ENCODE data around the gene PDE2A.

- TF ChIP-seq POLR2AphosphoS5 (IDR thresholded peaks at IDR 0.05; ENCODE audit: low read depth, low read length): no peak
- no peak for TF ChIP-seq POLR2A (IDR thresholded peaks at IDR 0.05; ENCODE audit: low read depth, low read length)
- no peak for TF ChIP-seq TAF1 (IDR thresholded peaks at IDR 0.05; ENCODE audit: low read depth, low read length)
- no peak for TF ChIP-seq SPI1 (IDR thresholded peaks at IDR 0.05; ENCODE audit: low read depth, low read length)
Observed at GRCh38 chr11:72721689-72722049, 47.4 kb upstream of the PDE2A start.
